ENCODE data around the gene SRMS. TPM values are rescaled to one million over a fixed set of nuclear protein-coding genes. Genes with fewer than 3 reads are reported as not detected.

SRMS gene
- total RNA-seq, 1 donor from 2014 or later, result not detected

GRCh38 chr20:63492518-63492917 is 55.0 kb downstream of the SRMS start:
- peaks cover 8% of the 10 kb centered on the region for H3K4me1 ChIP-seq
- TF ChIP-seq, protein P1, sequence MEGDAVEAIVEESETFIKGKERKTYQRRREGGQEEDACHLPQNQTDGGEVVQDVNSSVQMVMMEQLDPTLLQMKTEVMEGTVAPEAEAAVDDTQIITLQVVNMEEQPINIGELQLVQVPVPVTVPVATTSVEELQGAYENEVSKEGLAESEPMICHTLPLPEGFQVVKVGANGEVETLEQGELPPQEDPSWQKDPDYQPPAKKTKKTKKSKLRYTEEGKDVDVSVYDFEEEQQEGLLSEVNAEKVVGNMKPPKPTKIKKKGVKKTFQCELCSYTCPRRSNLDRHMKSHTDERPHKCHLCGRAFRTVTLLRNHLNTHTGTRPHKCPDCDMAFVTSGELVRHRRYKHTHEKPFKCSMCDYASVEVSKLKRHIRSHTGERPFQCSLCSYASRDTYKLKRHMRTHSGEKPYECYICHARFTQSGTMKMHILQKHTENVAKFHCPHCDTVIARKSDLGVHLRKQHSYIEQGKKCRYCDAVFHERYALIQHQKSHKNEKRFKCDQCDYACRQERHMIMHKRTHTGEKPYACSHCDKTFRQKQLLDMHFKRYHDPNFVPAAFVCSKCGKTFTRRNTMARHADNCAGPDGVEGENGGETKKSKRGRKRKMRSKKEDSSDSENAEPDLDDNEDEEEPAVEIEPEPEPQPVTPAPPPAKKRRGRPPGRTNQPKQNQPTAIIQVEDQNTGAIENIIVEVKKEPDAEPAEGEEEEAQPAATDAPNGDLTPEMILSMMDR (IDR thresholded peaks at IDR 0.05), result no peak
- H3K27ac ChIP-seq, result no peak overlapping the region
- intact Hi-C loops (cut with DNase I), result no loop called here
- H3K9me3 ChIP-seq, result no peaks in the 10 kb centered on the region
- no peak overlapping the region for H3K4me3 ChIP-seq
- DNase-seq, result no peak
- H3K27me3 ChIP-seq, result peaks cover 45% of the 10 kb centered on the region
- H3K36me3 ChIP-seq, result no peaks in the 10 kb centered on the region
- no peak for ATAC-seq

- peaks cover 42% of the 10 kb centered on the region for H3K27me3 ChIP-seq
- peaks cover 8% of the 10 kb centered on the region for H3K4me1 ChIP-seq
- H3K27ac ChIP-seq, result no peak overlapping the region
- H3K9me3 ChIP-seq, result no peaks in the 10 kb centered on the region
- H3K4me3 ChIP-seq, result no peak overlapping the region
- H3K36me3 ChIP-seq, result no peaks in the 10 kb centered on the region
- DNase-seq (no peak), ATAC-seq (no peak)
- TF ChIP-seq, protein P1 (IDR thresholded peaks at IDR 0.05), result no peak
- intact Hi-C loops (cut with DNase I), result no loop called here
Observed at GRCh38 chr20:63491635-63492230, 55.8 kb downstream of the SRMS start.

- intact Hi-C loops (cut with DNase I), result no loop called here
- ATAC-seq, result no peak
- H3K4me1 ChIP-seq, result peaks cover 3% of the 10 kb centered on the region
- peaks cover 43% of the 10 kb centered on the region for H3K27me3 ChIP-seq
- H3K36me3 ChIP-seq, result no peaks in the 10 kb centered on the region
- no peak overlapping the region for H3K4me3 ChIP-seq
- no peak overlapping the region for H3K27ac ChIP-seq
- TF ChIP-seq, protein P1 (IDR thresholded peaks at IDR 0.05), result no peak
- DNase-seq, result no peak
- H3K9me3 ChIP-seq, result no peaks in the 10 kb centered on the region
Observed at GRCh38 chr20:63491078-63491477, 56.5 kb downstream of the SRMS start.

Other genes with a start within 250 kb of the SRMS start
- gene CHRNA4, start 186.4 kb downstream of the SRMS start, total RNA-seq, result 0.06 TPM
- gene KCNQ2, start 75.1 kb downstream of the SRMS start, total RNA-seq, result not detected
- gene EEF1A2, start 48.7 kb downstream of the SRMS start, total RNA-seq, result 0.67 TPM
- 355 TPM for gene PPDPF, start 27.0 kb downstream of the SRMS start, total RNA-seq
- gene PTK6, start 10.4 kb downstream of the SRMS start, total RNA-seq, result 4.9 TPM
- 0.32 TPM for gene FNDC11, start 6.4 kb upstream of the SRMS start, total RNA-seq
- 53.3 TPM for gene HELZ2, start 26.5 kb upstream of the SRMS start, total RNA-seq
- gene GMEB2, start 79.4 kb upstream of the SRMS start, total RNA-seq, result 11.3 TPM
- gene STMN3, start 105.7 kb upstream of the SRMS start, total RNA-seq, result 12.4 TPM
- gene RTEL1, start 110.6 kb upstream of the SRMS start, total RNA-seq, result 26.7 TPM
- 14.4 TPM for gene TNFRSF6B, start 148.9 kb upstream of the SRMS start, total RNA-seq
- 49.4 TPM for gene ARFRP1, start 160.2 kb upstream of the SRMS start, total RNA-seq
- gene ZGPAT, start 160.3 kb upstream of the SRMS start, total RNA-seq, result 27.6 TPM
- 7.8 TPM for gene LIME1, start 188.9 kb upstream of the SRMS start, total RNA-seq
- gene SLC2A4RG, start 192.0 kb upstream of the SRMS start, total RNA-seq, result 64.1 TPM